Measurements from ENCODE around the gene TSPY1.
"Not testable (repeated sequence)": the region's sequence is repeated elsewhere in the genome, so short reads cannot be mapped to it uniquely, and the experiment has no call there.

Gene TSPY1

GRCh38 chrY:9466655-9467054, at the start of gene TSPY1:
Gene TSPY1 (plus strand): TSS chrY:9466955. CDS start chrY:9467001, 46 bp downstream.
- DNase-seq, result not testable (repeated sequence)

- DNase-seq, result not testable (repeated sequence)
Observed at GRCh38 chrY:9486967-9487366, 20.2 kb downstream of the TSPY1 start, which contains the start of gene TSPY9. Gene TSPY9 (plus strand): TSS chrY:9487267. CDS start chrY:9487313, 46 bp downstream.

- not testable (repeated sequence) for DNase-seq
Observed at GRCh38 chrY:9504396-9504795, 37.6 kb downstream of the TSPY1 start.

- not testable (repeated sequence) for DNase-seq
Observed at GRCh38 chrY:9516287-9516686, 49.5 kb downstream of the TSPY1 start.
